ENCODE results near the gene LSM14B. TPM values are rescaled to one million over a fixed set of nuclear protein-coding genes. Genes with fewer than 3 reads are reported as not detected.

The LSM14B gene
- total RNA-seq, 2 donors from 2014 or later, result 38.6 to 38.8 TPM

DNA sequence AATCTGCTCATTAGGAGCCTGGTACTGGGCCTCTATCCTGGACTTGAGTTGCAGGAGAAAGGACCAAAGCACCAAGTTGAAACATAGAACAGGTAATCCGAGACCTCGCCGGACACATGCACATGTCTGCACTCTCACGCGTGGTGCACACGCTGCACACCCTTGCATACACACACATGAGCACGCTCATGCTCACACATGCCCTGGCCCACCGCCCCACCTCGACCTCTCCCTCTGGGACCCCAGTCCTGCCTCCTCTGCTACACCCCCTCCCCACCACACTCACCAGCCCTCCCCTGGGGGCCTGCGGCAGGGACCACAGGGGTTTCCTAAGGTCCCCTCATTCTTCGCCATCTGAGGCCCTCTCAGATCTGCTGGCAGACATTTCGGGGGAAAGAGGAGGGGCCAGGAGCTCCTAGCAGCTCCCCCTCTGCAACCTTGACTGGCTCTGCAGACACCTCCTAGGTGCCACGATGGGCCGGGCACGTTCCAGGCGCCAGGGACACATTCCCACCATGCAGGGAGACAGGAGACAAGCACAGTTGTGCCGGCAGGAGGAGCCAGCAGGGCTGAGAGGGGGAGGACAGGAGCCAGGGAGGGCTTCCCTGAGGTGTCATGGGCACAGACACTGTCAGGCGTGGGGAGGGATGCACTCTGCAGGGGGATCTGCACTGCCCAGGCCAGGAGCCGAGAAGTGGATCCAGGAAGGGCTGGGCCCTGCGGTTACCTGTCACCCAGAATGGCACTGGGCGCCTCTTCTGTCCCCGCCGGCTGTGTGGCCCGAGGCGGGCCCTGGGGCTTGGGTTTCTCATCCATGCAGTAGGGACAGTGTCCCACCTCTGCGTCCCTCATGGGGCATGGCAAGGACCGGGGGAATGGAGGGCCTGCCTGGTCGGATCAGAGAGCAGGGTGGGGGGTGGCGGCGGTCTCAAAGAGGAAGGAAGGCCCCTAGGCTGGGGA lies 25.6 kb upstream of the LSM14B start:
- no peak for DNase-seq
- H3K9ac ChIP-seq (ENCODE audit: low read depth in 2 of 2, low read length in 2 of 2), result no peak overlapping the region
- no peaks in the 10 kb centered on the region for H3K27me3 ChIP-seq
- H3K27ac ChIP-seq, result no peak overlapping the region
- H3K4me3 ChIP-seq, result no peak overlapping the region
- H3K9me3 ChIP-seq, result no peaks in the 10 kb centered on the region
- intact Hi-C loops (cut with DNase I), result no loop called here
- TF ChIP-seq, protein P1, sequence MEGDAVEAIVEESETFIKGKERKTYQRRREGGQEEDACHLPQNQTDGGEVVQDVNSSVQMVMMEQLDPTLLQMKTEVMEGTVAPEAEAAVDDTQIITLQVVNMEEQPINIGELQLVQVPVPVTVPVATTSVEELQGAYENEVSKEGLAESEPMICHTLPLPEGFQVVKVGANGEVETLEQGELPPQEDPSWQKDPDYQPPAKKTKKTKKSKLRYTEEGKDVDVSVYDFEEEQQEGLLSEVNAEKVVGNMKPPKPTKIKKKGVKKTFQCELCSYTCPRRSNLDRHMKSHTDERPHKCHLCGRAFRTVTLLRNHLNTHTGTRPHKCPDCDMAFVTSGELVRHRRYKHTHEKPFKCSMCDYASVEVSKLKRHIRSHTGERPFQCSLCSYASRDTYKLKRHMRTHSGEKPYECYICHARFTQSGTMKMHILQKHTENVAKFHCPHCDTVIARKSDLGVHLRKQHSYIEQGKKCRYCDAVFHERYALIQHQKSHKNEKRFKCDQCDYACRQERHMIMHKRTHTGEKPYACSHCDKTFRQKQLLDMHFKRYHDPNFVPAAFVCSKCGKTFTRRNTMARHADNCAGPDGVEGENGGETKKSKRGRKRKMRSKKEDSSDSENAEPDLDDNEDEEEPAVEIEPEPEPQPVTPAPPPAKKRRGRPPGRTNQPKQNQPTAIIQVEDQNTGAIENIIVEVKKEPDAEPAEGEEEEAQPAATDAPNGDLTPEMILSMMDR (IDR thresholded peaks at IDR 0.05), result no peak
- H3K4me1 ChIP-seq, result no peaks in the 10 kb centered on the region
- H3K36me3 ChIP-seq, result no peaks in the 10 kb centered on the region

DNA sequence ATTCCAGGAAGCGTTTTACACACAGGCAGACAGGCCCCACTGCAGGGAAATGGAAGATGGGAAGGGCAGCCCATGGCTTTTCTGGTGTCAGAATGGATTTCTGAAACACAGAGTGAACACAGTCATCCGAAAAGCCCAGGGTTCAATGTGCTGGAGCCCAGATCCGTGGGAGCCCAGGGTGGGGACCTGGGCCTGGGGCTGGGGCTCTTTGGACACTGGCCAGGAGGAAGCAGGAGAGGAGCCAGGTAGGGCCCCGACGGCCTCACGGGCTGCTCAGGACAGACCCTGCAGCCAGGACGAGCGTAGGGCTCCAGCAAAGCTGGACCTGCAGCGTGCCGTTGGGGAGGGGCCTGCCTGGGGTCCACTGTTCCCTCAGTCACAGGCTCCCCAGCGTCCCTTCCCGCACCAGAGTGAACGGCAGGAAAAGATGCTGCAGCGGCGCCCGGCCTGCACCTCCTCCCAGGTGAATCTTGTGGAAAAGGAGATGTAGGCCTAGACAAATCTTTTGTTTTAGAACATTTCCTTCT lies 24.3 kb upstream of the LSM14B start:
- Histone ChIP-seq H3K4me3 (no peak overlapping the region), H3K36me3 (no peaks in the 10 kb centered on the region), H3K27ac (no peak overlapping the region), H3K9ac (ENCODE audit: low read depth in 2 of 2, low read length in 2 of 2) (no peak overlapping the region), H3K4me1 (no peaks in the 10 kb centered on the region), H3K27me3 (no peaks in the 10 kb centered on the region), H3K9me3 (no peaks in the 10 kb centered on the region)
- DNase-seq, result no peak
- intact Hi-C loops (cut with DNase I), result no loop called here
- TF ChIP-seq, protein P1 (IDR thresholded peaks at IDR 0.05), result no peak

DNA sequence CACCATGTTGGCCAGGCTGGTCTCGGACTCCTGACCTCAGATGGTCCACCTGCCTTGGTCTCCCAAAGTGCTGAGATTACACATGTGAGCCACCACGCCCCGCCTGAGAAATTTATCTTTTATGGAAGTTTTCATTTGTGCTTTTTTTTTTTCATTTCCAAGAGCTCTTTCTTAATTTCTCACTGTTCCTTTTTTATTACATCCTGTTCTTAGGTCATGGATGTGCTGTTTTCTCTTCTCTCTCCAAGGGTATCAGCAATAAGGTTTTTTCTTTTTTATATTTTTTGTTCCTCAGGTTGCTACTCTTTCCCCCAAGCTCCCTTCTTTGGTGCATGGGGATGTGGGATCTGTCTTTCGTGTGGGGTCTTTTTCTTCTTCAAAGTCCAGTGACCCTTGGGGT lies 21.2 kb upstream of the LSM14B start:
- Histone ChIP-seq H3K4me1 (no peaks in the 10 kb centered on the region), H3K27me3 (no peaks in the 10 kb centered on the region), H3K36me3 (no peaks in the 10 kb centered on the region), H3K27ac (no peak overlapping the region), H3K9ac (ENCODE audit: low read depth in 2 of 2, low read length in 2 of 2) (no peak overlapping the region), H3K4me3 (no peak overlapping the region), H3K9me3 (no peaks in the 10 kb centered on the region)
- intact Hi-C loops (cut with DNase I), result no loop called here
- TF ChIP-seq, protein P1 (IDR thresholded peaks at IDR 0.05), result no peak
- no peak for DNase-seq

DNA sequence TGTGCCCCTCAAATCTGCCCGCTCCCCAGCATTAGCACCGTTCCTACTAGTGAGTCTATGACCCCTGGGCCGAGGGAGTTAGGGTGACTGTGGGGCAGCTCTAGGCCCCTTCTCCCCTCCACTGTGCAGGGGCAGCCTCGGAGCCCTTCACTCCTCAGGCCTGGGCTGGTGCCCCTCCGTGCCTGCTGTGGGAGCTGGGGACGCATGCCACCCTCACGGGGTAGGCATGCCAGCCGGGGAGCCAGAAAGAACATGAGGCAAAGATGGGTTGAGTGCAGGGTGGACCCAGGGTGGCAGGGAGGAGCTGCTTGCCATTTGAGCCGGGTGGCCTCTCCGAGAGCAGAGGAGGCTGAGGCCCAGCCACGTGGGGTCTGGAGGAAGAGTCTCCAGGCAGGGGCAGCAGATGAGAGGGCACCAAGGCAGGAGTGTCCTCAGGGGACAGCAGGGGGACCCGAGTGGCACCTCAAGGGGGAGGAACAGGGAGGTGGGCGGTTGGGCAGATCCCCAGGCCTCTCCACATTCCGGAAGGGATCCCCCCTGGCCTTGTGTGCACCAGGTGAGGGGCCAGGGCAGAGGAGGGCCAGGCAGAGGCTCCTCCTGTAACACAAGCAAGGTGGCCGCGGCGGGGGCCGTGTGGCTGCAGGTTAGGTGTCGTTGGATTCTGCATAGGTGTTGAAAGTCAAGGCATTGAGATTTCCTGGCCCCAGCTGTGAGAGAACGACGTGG lies 18.6 kb upstream of the LSM14B start:
- Histone ChIP-seq H3K4me3 (no peak overlapping the region), H3K4me1 (no peaks in the 10 kb centered on the region), H3K36me3 (no peaks in the 10 kb centered on the region), H3K27me3 (no peaks in the 10 kb centered on the region), H3K9ac (ENCODE audit: low read depth in 2 of 2, low read length in 2 of 2) (no peak overlapping the region), H3K9me3 (no peaks in the 10 kb centered on the region), H3K27ac (no peak overlapping the region)
- intact Hi-C loops (cut with DNase I), result no loop called here
- no peak for DNase-seq
- TF ChIP-seq, protein P1 (IDR thresholded peaks at IDR 0.05), result no peak

DNA sequence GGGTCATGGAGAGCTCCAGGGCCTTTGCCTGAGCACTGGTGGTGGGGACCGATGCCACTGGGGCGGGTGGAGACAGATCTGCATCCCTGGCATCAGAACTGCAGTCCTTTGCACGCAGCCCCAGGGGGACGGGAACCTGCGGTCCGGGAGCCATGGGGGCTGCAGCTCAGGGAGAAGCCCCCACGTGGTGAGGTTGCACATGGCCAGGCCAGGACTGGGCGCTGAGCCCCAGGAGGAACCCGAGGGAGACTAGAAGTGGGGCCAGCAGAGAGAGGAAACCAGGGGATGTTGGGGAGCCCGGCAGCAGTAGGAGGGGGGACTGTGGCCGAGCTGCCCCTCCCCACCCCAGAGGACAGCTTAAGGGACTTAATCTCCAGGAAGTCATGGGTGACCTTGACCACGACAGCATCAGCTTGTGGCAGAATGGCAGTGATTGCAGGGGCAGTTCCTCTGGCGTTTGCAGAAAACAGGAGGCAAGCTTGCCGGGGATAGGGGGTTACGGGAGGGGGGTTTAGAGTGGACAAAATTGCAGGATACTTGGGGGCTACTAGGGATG lies 18.0 kb upstream of the LSM14B start:
- no peaks in the 10 kb centered on the region for H3K27me3 ChIP-seq
- no peak overlapping the region for H3K9ac ChIP-seq (ENCODE audit: low read depth in 2 of 2, low read length in 2 of 2)
- no peaks in the 10 kb centered on the region for H3K4me1 ChIP-seq
- no peak overlapping the region for H3K4me3 ChIP-seq
- intact Hi-C loops (cut with DNase I), result no loop called here
- DNase-seq, result no peak
- TF ChIP-seq, protein P1 (IDR thresholded peaks at IDR 0.05), result no peak
- no peaks in the 10 kb centered on the region for H3K36me3 ChIP-seq
- H3K9me3 ChIP-seq, result no peaks in the 10 kb centered on the region
- no peak overlapping the region for H3K27ac ChIP-seq

Measured in colonic mucosa (tissue), 4 donors.